GM18858 (cell line): ENCODE measurements around the gene DAP3.
"Not testable (repeated sequence)": the region's sequence is repeated elsewhere in the genome, so short reads cannot be mapped to it uniquely, and the experiment has no call there.

Experiments used
- ATAC-seq: cut with Tn5 transposase; IDR thresholded peaks from one replicate; pipeline ENCODE4 v1.9.1; 2021; ENCODE audit not compliant: unreplicated experiment

The DAP3 gene

DNA sequence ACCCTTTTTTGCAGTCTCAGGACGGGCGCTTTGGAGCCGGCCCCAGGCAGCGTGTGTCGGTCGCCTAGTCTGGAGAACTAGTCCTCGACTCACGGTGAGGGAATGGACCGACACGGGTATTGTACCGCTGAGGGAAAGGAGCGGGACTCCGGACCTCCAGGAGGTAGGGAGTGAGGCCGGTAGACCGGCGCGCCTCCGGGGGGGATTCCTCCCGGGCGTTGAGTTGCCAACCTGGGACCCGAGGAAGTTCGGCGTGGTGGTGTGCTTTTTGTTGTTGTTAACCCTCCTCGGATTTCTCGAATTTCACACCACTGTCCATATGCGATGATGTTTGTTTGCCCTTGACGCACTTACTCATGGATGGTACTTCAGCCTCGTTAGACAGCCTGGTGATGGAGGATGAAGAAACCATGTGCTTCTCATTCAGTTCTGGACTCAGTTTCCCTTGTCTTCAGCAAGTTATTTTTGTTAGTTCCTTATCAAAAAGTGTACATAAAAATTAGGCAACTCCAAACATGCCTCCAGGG, at the start of gene DAP3:
DAP3 (plus strand) TSS at position 11 of the 527 bp plus-strand sequence. CDS start 20,689 bp downstream, outside the sequence.
- not testable (repeated sequence) for ATAC-seq

DNA sequence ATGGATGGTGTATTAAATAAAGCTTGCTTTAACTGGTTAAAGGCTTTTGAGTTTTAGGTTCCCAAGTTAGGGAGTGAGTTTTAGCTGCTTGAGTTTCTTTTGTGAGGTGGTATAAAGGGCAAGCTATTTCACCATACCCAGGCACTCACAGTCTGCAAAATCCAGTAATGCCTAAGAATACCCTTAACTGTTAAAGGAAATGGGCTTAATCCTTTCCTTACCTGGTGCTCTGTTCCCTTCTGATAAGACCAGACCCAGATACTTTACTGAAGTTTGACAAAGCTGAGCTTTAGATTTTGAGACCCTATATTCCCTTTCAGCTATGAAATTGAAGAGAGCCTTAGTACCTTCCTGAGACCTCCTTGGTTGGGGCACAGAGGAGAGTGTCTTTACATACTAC, 48.5 kb upstream of the DAP3 start:
- no peak for ATAC-seq

DNA sequence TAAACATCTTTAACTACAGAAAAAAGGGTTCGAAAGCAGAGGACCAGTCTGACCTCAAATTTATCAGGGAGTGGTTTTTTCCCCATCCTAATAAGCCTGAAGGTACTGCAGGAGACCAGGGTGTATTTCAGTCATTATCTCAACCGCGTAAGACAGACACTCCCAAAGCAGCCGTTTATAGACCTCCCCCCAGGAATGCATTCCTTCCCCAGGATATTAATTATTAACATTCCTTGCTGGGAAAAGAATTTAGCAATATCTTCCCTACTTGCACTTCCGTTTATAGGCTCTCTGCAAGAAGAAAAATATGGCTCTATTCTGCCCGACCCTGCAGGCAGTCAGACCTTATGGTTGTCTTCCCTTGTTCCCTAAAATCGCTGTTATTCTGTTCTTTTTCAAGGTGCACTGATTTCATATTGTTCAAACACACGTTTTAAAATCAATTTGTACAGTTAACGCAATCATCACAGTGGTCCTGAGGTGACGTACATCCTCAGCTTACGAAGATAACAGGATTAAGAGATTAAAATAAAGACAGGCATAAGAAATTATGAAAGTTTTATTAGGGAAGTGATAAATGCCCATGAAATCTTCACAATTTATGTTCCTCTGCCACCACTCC, 46.2 kb upstream of the DAP3 start:
- ATAC-seq = not testable (repeated sequence)

DNA sequence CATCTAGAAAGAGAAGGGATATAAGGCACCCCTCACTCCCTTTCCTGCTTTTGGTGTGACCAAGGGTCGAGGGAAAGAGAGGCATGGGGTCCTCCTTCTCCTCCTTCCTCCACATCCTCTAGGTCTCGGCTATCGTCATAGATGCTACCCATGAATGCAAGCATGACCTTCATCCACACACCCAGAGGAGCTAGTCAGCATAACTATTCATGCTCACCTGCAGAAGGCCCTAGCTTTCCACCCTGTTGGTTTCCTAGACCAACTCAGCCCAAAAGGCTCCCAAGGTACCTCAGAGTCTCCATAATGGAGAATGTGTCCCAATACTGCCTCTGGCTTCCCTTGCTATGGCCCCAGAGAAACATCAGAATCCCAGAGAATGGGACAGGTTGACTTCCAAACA, 45.7 kb upstream of the DAP3 start:
- ATAC-seq = no peak

DNA sequence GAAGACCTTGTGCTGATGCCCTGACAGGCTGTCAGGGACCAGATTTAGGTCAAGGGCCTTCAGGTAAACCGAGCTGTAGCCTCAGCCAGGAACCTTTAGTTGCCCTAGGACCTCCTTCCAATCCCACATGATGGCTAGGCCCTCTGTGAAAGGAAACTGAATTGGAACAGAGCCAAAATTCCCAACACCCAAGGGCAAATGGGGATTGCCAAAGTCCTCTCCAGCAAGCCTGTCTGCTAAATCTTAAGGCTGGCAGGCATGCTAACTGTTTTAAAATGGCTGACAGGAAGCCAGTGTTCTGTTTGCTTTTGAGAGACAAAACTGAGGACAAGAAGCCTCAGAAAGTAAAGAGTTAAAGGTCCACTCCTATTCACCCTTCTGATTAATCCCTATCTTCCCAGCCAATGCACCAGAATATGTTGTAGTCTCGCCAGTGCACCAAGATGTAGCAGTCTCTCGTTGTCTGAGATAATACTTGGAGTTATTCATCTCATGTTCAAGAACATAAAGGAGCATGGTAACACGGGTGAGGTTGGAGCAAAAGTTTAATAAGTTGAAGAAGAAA, 43.8 kb upstream of the DAP3 start:
- ATAC-seq = no peak

DNA sequence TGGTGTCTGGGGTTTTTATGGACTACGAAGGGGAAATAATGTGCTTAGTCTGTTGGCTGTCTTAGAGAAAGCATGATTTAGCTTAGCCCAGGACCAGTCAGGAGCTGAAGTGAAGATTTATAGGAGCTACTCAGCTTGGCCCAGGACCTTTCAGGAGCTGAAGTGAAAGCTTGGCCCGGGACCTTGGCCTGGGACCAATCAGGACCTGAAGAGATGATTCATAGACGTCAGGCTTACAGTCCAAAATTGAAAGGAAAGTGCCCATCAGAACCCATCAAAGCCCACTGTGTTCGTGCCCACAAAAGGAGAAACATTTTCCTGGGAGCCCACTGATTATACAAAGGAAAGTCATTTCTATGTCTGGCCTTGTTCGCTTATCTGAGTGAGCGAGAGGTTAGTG, 43.2 kb upstream of the DAP3 start:
- no peak for ATAC-seq

DNA sequence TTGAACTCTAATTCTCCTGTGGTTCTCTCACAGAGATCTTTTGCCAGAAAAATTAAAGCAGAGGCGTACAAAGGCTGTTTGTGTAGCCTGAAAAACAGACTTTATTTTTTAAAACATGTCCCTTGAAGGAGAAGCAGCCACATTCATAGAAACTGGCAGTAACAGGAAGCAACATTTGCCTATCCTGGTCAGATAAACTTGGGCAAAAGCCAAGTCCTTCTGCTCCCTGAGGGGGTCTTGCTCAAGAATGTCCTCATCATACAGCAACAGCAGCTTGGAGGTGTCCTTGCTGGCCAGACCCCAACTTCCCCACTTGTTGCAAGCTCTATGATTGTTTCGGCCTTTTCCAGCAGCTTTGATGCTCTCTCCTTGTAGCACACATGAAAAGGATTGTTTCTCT, 42.6 kb upstream of the DAP3 start:
- no peak for ATAC-seq

DNA sequence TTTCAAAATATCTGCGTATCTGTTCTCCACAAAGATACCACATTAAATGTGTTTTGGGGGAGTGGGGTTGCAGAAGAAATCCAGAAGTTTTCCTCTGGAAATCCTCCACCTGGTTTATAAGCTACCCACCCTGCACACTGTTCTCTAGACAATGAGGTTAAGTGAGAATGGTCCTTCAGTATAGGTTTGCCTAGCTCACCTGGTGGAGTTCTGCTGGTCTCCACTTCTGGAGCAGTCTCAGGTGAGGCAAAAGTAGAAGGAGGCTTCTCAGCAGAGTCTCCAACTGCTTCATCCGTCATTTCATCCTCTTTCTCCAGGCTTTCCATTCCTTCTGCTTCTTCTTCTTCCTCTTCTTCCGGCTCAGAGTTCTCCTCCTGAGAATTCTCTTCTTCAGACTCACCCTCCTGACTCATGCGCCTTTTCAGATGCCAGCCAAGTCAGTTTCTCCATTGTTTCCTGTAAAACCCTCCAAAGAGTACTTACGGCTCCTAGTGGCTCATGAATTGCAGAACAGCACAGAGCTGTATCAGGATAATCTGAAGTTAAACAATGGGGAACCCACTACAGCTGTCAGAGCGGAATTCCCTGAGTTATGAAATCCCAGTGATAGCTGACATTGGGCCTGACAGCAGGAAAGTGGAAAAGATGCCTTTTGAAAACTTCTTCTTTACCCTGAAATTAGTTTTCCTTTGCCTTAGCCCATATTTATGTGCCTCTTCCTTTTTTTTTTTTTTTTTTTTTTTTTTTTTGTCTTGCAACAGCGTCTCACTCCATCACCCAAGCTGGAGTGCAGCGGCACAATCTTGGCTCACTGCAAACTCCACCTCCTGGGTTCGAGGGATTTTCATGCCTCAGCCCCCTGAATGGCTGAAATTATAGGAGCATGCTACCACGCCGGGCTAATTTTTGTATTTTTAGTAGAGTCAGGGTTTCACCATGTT, 40.4 kb upstream of the DAP3 start:
- no peak for ATAC-seq

DNA sequence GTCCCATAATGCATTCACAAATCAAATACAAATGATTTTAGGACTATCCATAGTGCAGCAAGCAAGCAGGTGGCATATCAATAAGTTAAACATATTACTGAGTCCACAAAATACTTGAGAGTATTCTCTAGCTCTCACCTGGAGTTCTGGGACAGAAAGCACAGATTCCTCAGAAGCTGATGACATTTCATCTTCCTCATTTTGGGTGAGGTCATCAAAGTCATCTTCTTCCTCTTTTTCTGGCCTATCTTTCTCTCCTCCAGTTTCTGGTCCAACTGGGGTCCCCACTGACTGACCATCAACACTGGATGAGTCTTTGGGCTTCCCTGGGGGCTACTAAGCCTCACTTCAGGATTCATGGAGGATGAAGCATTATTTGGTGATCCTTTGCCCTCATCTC, 39.2 kb upstream of the DAP3 start:
- no peak for ATAC-seq

DNA sequence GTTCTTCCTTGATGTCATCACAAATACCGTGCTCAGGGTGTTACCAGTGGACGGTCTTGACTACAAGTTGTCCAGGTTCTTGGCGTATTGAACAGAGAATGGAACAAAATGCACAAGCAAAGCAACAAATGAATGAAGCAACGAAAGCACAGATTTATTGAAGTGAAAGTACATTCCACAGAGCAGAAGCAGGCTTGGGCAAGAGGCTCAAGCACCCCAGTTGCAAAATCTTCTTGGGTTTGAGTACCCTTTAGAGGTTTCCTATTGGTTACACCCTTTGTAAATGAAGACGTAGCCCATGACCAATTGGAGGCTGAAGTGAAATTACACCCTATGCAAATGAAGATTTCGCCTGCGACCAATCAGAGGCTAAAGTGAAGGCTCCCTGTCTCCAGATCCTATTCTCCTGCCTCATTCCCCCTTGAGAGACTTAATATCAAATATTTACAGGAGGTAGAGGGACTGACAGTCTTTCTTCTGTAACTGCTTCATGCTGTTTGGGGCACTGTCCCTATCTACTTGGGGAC, 38.6 kb upstream of the DAP3 start:
- no peak for ATAC-seq

DNA sequence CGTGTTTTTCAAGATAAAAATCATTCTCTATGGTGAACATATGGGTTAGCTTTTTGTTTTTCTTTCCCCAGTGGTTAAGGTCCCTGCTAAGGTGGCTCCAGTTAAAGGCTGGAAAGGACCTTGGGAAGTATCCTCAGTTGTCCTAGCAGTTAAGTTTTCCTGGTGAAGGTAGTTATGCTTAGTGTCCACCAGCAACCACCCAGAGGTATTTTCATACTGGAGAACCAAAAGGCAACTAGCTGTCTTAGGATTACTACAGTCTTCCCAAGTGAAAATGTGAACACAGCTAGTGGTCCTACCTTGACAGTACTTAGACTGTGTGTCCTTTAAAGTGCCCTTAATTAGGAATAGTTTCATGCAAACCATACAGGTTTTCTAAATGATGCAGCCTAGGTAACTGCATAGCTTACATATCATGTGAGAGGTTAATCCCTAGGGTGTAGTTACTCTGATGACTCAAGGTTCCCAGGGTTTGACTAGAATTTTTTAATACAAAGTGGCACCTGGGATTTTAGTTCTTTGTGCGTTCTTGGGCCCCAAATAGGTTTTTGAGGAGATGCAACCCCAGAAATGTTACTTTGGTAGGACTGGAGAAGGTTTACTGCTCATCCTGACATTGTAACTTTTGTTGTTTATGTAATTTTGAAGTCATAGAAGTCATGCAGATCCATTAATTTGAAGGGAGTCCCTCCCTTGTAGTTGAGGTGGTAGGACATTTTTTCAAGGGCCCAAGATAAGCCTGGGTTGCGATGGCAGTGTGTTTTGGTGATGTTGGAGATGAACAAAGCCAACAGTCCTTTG, 36.8 kb upstream of the DAP3 start:
- ATAC-seq = no peak

DNA sequence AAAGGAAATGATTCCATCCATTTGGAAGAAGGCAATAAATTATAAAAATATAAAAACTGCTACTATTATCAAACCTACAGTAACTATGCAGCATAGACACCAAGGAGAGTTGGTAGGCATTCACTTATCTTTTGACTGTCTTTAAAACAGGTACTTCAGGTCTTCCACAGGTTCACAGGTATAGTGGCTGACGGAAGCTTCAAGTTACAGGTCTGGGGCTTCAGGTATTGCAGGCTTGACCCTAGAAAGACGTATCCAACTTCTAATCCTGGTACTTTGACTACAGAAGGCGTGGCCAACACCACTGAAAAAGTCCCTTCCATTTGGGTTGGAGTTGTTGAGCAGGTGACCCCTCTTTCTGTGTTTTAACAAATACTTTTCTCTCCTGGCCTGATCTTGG, 35.9 kb upstream of the DAP3 start:
- no peak for ATAC-seq

DNA sequence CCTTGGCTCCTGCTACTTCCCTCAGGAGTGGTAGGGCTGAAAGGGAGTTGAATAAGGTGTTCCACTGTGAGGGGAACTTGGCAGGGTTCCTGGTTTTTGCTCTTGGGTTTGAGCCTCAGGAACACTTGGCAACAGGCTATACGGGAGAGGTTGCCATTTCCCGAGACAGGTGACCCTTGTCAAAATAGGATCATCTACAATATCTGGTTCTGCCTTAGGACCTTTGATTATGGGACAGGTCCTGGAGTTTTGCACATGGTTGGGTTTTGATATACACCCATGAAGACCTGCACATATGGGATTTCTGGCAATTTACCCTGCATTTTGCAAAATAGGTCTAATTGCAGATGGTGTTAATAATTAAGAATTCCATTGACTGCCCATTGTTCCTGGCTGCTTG, 31.4 kb upstream of the DAP3 start:
- no peak for ATAC-seq

DNA sequence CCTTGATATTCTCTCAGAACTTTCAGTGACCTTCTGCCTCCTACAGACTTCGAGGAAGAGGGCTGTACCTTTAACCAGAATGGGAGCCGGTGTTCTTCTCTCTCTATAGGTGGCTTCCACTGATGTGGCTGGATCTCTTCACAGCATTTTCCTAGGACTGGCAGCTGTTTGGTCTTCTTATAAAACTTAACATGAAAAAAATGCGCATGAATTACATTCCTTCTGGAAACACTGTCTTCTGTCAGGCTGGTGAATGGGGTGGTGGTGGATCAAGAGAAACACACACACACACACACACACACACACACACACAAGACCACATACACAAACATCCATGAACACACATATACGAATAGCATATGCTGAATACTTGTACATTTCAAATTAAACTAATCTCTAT, 27.7 kb upstream of the DAP3 start:
- ATAC-seq = not testable (repeated sequence)

DNA sequence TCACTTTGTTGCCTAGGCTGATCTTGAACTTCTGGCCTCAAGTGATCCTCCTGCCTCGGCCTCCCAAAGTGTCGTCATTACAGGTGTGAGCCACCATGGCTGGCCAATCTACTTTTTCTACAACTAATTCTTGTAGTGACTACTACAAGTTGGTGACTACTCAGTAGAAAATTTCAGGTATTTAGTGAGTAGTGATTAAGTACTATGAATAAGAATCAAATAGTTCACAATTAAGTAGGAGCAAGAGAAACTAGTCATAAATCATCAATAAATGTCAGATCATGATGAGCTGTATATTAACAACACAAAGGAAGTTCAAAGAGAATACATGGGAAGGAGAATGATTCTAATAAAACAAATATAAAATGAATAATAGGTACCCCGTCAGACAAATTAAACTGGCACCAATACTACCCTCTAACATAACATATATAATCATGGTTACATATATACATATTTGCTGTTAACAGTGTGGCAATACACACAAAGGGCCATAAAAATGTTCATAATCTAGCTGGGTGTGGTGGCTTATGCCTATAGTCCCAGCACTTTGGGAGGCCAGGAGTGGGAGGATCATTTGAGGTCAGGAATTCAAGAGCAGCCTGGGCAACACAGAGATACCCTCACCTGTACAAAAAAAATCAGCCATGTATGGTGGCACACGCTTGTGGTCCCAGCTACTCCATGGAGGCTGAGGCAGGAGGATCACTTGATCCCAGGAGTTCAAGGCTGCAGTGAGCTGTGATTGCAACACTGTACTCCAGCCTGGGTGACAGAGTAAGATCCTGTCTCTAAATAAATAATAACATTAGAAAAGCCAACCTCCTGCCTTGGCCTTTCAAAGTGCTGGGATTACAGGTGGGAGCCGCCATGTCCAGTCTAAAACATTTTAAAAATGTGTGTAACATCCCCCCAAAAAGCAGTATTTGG, 19.4 kb upstream of the DAP3 start:
- no peak for ATAC-seq

DNA sequence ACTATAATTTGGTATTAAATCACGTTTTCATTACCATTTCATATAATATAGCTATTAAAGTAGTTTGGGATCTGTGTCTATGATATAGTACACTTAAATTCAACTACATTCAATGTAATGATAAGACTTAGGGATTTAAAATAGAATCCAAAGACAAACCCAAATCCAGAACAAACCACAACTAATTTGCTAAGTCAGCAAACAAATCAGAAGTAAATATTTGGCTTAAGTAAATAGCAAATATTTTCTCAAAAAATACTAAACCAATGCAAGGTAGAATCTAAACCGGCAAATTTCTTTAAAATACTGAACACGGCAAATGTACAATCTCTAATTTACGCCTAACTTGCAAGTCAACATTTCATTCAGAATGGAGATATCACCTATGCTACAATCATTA, 17.1 kb upstream of the DAP3 start:
- ATAC-seq = no peak

DNA sequence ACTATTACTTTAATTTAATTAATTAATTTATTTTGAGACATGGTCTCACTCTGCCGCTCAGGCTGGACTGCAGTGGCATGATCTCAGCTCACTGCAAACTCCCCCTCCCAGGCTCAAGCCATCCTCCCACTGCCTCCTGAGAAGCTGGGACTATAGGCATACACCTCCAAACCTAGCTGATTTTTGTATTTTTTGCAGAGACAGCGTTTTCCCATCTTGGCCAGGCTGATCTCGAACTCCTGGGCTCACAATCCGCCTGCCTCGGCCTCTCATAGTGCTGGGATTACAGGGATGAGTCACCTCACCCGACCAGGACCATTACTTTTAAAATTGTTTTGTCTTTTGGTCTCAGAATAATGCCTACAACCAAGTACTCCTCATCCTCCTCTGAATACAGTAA, 15.9 kb upstream of the DAP3 start:
- ATAC-seq = no peak

DNA sequence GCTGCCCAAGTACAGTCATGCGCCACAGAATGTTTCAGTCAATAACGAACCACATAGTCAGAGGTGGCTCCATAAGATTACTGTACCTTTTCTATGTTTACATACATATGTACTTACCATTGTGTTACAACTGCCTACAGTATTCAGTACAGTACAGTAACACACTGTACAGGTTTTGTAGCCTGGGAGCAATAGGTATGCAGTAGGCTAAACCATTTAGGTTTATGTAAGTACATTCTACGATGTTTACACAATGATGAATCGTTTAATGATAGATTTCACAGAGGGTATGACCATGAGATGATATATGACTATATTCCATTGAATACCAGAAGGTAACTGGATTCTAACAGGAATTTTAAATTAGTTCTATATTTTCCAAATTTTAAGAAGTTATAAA, 10.9 kb upstream of the DAP3 start:
- no peak for ATAC-seq

DNA sequence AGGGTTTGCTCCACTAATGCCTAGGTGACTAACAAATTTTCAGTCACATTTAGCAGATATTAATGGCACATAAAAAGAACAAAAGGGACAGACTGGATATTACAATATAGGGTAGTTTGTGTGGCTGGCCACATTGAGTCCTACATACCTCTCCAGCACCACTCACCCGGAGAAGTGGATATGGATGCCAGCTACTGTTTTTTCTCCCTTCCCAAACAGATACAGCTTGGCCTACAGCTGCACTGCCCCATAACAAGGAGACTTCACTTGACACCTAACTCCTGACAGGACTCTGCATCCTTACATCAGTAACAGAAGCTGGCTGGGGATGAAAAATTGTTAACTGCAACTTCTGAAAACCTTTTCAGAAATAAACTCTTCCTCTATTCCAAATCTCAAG, 9.9 kb upstream of the DAP3 start:
- not testable (repeated sequence) for ATAC-seq

DNA sequence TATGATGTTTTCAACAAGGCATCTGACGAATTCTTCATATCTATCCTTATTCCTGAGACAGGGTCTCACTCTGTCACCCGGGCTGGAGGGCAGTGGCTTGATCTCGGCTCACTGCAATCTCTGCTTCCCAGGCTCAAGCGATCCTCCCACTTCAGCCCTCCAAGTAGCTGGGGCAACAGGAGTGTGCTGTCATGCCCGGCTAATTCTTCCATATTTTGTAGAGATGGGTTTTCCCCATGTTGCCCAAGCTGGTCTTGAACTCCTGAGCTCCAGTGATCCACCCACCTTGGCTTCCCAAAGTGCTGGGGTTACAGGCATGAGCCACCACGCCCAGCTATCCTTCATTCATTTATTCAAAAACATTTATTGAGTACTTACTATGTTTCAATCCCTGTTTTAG, 8.4 kb upstream of the DAP3 start:
- no peak for ATAC-seq
